Uterus (tissue), 2 donors: Measurements from ENCODE around the gene NCLN.

ENCODE experiments used
- CTCF ChIP-seq, 4 experiments: fragments of 200-600 bp in 2 of 4; fragments of 450-650 bp in 2 of 4; sonication (generic) in 2 of 4; IDR thresholded peaks; one replicate each; pipeline ENCODE4 v1.5.1; 2016 to 2019; ENCODE audit warnings: antibody characterized with exemption in 4 of 4, mild to moderate bottlenecking in 2 of 4, moderate library complexity in 1 of 4
- POLR2A ChIP-seq, 2 donors: fragments of 450-650 bp; IDR thresholded peaks; one replicate each; pipeline ENCODE4 v1.6.1; 2016; ENCODE audit warnings: antibody characterized with exemption in 2 of 2, mild to moderate bottlenecking in 1 of 2, moderate library complexity in 1 of 2

- no peak for TF ChIP-seq CTCF (IDR thresholded peaks at IDR 0.05)
- no peak for TF ChIP-seq POLR2A (IDR thresholded peaks at IDR 0.05)
Measured at GRCh38 chr19:3175781-3176714, 9.7 kb upstream of the NCLN start.
